Anterior cingulate cortex (tissue), 58 donors: Measurements from ENCODE around the gene PREP.
A peak's percentile ranks its signal among the peaks of the same experiment; 100 is the strongest.

Source experiments
- DNase-seq, 58 donors: peaks; one replicate each; lab custom pipeline; 2025; lab: John Stamatoyannopoulos, UW

PREP gene

DNA sequence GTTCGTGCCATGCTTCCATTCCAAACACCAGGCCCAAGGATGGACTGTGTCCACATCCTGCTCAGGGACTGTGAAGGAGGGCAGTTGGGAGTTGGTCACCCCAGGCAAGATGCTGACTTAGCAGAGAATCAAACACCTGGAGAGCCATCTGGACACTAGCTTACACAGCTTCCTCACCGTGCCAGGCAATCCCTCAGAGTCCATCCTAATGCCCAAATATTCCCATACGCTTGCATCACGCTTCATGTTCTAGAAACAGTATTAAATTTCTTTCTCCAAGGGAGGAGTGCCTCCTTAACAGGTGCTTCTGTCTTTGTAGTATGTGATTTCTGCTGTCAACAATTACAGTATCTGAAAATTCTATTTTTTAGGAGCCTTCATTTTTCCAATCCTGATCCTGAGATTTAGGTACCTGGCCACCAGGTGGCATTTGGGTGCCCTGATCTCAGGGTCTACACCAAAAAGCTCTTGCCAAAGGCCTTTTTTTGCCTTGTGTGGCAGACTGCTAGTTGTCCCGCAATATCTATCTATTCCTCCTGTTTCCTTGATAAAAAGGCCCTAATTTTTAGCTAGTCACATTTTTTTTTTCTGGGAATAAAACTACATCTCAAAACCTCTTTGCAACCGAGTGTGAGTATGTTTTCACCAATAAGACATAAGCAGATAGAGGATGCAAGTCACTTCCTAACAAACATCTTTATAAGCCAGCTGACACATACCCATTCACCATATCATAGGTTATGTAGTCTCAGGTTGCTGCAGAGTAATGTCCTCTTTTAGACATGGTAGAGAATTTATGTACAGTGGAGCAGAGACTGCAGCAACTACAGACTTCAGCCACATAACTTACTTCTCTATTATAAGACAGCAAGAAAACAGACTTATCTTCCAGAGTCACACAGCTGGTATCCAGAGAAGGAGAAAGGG, 85.0 kb downstream of the PREP start:
- DNase-seq = no peak

DNA sequence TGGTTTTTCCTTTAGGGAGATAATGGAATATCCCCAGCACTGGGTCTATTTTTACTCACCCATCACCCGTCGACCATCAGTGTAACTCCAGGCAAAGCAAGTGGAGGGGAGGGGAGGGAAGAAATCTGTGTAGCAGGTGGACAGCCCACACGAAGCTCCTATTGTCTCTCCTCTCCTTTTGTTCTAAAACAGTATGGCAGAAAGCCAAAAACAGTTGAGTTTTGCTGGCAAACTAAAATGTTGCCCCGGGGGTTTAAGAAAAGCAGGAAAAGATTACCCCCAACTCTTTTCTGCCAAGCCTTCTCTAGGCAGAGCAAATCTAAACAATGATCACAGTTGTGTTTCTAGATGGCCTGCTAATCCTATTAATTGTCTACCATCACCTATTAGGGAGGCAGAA, 89.7 kb downstream of the PREP start:
- no peak for DNase-seq

DNA sequence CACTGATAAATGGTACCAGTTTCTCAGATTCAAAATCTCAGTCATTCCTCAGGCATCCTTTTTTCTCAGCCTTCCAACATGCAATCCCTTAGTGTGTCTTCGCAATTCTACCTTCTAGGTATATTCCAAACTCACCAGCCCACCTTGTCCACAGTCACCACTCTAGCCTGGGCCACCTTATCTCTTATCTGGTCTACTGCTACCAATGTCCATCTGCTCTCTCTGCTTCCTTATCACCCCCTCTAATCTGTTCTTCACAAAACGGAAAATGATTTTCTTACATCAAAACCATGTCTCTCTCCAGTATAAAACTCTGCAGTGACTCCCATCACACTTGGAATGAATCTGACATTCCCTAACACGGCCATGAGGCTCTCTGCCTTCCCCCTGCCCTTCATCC, 91.9 kb downstream of the PREP start:
- DNase-seq = no peak

DNA sequence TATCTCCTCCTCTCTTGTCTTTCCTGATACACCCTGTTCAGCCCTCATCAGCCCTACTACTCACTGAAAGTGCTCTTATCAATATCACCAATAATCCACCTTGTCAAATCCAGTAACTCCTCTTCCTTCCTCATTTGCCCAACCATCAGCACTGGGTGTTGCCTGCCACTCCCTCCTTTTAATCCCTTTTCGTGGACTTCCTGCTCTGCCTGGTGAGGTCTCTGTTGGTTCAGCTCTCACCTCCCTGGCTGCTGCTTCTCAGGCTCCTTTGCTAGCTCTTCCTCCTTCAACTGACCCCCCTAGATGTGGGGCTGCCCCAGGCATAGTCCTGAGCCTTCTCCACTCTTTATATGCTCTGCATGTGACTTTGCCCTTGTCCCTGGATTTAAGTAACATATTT, 92.5 kb downstream of the PREP start:
- DNase-seq = no peak

DNA sequence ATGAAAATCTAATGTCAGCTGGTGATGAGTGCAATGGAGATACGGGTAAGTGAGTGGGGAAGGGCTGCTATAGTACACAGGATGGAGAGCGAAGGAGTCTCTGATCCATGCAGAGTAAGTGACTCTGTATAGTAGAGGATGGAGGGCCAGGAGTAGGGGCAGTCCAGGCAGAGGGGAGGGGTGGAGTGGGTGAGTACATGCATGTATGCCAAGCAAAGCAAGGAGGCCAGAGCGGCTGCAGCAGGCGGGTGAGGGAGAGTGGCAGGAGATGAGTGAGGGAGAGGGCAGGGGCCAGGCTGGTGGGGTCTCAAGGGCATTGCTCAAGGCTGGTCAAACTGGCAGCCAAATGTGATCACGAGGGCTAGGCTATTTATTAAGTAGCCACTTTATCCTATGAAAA, 94.0 kb downstream of the PREP start:
- no peak for DNase-seq

DNA sequence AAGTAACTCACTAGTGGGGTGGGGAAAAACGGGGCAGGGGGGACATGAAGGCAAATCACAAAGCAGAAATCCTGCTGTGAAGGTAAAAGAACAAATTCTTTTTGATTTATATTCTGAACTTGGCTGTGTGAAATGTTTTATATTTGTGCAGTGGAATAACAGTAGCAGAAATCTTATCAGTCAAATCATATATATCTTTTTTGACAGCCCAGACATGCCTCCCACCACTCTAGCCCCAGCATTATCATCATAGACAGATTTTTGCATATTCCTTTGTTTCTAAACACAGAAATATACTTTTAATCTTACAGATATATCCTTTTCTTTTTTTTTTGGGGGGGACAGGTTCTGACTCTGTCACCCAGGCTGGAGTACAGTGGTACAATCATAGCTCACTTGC, 97.4 kb downstream of the PREP start:
- DNase-seq = no peak

DNA sequence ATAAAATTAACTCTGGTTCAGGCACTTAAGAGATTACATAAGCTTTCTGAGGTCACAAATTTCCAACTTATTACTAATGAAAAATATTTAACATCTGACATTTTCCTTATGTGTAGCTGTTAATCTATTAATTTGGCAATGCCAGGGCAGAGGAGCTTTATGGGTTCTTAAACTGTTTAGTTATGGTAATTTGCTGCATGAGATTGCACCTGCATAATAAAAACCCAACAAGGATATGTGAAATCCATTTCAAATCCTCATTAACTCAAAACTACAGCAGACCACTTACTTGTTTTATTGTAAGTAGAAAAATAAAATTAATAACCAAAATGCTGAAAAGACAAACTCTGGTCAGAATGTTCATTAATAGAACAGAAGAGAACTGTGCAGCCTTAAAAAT, 98.1 kb downstream of the PREP start:
- no peak for DNase-seq

DNA sequence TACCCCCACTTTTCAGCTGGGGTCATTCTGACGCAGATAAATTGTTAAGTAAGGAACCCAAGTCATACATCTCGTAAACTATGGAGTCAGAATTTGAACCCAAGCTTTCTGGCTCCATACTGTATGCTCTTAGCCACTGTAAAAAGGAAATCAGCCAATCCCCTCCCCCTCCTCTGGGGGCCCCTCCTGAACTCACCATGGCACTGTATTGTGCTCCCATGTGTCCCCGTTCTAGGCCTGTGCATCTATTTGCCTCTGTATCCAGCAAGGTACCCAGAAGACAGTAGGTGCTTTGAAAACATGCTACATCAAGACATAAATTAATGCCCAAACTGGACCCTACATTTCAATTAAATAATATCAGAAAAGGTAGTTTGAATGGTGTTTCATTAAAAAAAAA, 98.5 kb downstream of the PREP start:
- DNase-seq = no peak

DNA sequence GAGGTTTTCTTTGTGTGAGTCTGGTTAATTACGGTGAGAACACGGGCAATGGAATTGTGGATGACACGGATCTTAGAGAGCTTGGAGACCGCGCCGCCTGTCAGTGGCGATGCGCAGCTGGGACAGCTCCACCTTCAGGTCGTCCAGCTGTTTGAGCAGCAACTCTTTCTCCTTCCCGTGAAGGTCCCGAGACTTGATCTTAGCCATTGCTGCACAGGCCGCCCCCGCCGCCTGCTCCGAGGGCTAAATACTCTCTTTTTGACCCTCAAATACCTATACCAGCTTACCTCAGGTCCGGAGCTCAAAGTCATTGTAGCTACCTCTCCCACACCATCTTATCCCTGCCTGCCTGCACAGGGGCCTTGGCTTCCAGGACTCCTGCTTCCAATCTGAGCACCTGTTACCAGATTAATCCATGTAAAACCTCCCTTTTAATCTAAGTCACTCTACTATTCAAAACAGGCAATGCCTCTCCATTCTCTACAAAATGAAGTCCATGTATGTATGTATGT, 100.2 kb downstream of the PREP start:
- DNase-seq = no peak

DNA sequence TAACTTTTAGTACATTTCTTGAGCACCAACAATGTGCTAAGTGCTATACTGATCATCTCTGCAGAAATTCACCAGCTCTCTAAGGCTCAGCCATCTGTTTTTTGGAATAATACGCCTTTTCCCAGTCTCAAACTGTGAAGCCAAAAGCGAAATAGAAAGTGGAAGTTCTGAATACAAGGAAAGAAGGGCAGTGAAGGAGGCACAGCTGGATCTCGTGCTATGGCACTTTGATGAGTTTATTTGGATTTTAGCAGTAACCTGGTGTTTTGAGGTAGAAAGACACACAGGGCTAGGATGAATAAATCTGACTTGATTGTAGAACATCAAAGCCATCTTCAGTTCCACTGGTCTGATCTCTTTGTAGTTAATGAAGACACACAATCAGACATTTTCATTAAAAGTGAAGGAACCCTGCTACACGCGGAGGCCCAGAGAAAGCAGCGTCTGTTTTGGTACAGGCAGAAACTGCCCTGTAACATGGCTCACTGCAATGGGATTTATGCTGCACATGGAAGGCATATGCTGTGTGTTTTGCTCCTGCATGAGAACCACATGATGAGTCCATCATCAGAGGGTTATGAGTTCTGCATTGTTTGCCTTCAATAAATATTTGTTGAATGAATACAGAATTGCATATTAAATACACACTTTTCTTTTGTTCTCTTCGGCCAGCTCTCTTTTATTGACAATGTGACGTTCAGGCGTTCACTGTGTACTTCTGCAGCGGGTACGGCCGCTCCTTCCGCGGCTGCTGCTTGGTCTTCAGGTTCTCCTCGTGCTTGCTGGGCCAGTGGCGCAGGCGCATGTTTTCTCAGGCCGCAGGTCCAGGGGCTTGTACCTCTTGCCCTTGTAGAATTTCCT, 100.9 kb downstream of the PREP start:
- DNase-seq = no peak

DNA sequence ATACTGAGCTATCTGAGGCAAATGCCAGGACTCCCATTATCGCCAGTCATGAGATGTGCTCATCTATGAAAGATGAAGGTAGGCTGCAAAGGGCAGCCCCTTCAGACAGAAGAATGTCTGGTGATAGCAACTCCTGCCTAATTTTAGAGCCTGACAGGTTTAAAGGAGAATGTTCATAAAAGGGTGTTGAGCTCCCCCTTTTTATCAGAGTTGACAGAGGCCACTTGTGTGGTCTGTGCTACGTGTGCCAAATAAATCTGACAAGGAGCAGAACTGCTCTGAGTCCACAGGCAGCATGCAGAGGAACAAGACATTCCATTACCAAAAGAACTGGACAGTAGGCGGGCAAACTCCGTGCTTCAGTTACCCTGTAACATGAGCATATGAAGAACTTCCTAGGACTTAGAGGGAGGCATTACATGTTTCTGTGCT, 101.8 kb downstream of the PREP start:
- no peak for DNase-seq

DNA sequence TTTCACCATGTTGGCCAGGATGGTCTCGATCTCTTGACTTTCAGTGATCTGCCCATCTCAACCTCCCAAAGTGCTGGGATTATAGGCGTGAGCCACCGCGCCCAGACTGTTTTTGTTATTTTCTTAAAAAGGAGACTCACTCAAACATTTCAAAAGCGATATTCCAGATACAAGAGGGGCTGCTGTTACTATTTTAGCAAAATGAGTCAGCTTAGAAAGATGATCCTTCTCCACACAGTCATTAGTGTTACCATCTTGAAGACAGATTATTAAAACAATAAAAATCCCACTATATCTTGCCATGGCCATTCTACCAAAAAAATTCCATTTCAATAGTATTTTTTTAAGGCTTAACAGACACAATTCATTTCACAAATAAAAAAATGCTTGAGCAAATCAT, 102.8 kb downstream of the PREP start:
- DNase-seq = no peak

DNA sequence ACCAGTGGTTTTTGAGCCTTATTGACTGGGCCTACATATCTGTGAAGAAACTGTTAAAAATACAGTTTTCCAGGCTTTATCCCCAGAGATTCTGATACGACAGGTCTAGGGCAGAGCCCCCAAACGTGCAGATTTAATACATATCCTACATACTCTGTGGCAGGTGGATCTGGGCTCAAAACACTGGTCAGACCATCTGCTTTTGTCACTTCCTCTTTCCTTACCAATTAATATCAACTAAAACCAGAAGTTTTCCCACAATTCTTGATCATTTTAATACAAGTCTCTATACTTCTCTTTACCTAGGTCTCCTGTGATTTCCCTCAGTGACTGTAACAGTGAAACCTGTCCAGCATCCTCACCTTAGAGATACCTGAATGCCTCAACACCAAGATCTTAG, 108.8 kb downstream of the PREP start:
- no peak for DNase-seq

DNA sequence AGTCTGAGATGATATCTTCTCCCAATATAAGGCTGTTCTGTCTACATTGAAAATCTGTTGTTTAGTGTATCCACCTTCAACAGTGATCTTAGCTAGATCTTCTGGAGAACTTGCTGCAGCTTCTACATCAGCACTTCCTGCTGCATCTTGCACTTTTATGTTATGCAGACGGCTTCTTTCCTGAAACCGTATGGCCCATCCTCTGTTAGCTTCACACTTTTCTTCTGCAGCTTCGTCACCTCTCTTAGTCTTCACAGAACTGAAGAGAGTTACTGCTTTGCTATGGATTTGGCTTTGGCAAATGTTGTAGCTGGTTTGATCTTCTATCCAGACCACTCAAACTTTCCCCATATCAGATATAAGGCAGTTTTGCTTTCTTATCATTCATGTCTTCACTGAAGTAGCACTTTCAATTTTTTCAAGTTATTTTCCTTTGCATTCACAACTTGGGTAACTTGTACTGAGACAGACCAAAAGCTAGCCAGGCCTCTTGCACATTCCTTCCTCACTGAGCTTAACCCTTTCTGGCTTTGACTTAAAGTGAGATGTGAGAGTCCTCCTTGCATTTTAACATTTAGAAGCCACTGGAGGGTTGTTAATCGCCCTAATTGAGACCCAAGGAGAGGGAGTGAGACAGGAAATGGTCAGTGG, 110.1 kb downstream of the PREP start:
- DNase-seq = no peak

DNA sequence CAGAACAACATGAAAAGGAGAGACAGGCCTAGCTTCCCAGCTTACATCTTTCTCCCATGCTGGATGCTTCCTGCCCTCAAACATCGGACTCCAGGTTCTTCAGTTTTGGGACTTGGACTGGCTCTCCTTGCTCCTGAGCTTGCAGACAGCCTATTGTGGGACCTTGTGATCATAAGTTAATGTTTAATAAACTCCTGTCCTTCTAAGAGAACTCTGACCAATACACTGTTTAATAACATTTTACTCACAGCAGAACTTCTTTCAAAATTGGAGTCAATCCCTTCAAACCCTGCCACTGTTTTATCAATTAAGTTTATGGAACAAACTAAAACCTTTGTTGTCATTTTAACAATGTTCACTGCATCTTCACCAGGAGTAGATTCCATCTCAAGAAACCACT, 111.4 kb downstream of the PREP start:
- no peak for DNase-seq

DNA sequence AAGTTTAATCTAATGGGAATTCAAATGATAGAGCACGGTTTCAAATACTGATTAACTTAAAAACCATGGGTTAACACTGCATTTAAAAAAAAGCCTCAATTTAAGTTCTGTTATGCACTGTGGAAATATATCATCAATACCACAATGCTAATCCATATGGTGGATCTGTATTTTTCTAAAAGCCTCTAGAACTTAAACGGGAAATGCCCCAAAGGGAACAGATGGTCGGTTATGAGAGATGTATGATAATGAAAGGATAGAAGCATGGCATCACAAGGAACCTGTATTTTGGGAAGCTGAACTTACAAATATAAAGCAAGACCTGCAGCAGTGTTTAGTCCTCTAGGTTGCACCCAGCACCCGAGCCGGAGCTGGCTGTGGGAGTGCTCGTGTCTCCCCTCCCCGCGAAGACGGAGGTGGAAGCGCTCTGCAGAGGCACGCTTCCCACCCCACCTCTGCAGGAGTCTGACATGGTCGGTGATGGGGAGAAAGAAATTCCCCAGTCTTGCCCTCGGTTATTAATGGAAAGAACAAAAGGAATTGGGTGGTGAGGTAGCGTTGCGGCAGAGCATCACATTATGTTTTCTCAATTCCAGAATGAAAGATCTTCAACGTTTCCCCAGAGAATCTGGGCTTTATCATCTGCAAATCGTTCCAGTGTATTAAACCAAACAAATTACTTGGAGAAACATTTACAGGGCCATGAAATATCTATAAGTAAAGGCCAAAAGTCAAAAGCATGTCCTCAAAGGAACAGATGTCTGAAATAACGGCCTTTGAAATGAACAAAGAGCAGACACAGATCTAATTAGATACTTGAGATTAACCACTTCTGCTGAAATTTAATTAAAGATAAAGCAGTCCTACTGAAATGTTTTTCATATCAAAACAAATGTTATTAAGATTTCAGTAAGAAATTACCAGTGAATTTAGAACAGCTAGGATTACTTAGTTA, 120.0 kb downstream of the PREP start:
- DNase-seq = peak in 4 of 58 donors; percentile 7 to 32 (median 14)

DNA sequence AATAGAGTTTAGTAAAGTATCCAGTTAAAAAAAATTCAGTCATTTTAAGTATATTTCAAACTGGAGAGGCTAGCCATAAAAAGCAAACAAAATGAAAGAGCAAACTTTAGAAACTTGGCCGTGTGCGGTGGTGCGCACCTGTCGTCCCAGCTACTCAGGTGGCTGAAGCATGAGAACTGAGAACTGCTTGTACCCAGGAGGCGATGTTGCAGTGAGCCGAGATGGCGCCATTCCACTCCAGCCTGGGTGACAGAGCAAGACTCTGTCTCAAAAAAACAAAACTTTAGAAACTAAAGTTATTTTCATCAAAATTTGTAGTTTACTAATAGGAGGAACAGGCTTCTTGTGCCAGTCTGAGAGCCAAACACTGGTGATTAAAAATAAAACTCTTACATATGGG, 122.8 kb downstream of the PREP start:
- no peak for DNase-seq

DNA sequence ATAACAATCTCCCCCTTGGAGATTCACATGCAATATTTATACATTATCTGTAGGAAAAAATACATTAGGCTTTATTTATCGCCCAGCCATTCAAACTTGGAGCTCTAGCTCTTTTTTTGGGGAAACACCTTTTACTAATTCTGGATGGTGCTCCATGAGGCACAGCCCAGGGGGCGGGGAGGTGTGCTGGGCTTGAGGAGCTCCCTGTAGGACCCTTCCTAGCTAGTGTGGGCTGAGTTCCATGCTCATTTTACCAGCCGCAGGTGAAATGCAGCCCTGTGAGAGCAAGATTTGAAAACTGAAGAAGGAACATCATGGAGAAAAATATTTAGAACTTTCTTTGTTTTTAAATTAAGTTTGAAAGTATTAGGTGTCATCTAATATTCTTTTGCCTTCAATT, 123.4 kb downstream of the PREP start:
- no peak for DNase-seq

DNA sequence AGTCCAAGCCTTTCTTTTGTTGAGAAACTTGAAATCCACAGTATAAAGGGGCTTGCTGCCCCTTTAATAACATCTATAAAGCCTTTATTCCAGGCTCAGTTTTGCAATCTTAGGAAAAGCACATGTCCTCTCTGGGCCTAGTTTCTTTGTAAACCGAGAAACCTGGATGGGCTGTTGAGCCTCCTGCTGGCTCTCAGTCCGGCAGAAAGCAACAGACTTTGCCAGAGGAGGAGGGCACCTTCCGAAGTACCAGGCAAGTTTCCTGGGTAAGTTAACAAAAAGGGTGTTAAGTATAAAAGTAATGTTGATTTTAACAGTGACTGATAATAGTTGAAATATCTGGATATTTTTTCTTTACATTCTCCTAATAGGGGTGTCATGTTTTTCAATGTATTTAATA, 124.1 kb downstream of the PREP start:
- peak in 1 of 58 donors; percentile 3 for DNase-seq

DNA sequence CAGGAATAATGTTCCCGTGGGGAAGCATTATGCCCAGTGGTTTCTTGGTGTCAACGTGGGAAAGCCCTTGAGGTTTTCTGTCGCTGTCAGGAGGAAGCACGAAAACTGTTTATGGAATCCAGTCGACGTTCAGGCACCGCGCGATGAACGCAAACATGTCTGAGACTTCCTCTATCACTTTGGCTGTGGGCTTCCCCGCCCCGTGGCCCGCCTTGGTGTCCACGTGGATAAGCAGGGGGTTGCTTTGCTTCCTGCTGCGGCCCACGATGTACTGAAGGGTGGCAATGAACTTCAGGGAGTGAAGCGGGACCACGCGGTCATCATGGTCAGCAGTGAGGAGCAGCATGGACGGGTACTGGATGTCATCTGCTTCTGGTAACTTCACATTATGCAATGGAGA, 124.8 kb downstream of the PREP start:
- DNase-seq = no peak
